DMS153 treated with DMSO at 0.1 percent for 48 hours (cell line): ENCODE results near the gene SLITRK3.
A peak's percentile ranks its signal among the peaks of the same experiment; 100 is the strongest.

Experiments used
- DNase-seq: peaks from one replicate; lab custom pipeline; 2025; ENCODE audit not compliant: unreplicated experiment; lab: John Stamatoyannopoulos, UW

The SLITRK3 gene, protein sequence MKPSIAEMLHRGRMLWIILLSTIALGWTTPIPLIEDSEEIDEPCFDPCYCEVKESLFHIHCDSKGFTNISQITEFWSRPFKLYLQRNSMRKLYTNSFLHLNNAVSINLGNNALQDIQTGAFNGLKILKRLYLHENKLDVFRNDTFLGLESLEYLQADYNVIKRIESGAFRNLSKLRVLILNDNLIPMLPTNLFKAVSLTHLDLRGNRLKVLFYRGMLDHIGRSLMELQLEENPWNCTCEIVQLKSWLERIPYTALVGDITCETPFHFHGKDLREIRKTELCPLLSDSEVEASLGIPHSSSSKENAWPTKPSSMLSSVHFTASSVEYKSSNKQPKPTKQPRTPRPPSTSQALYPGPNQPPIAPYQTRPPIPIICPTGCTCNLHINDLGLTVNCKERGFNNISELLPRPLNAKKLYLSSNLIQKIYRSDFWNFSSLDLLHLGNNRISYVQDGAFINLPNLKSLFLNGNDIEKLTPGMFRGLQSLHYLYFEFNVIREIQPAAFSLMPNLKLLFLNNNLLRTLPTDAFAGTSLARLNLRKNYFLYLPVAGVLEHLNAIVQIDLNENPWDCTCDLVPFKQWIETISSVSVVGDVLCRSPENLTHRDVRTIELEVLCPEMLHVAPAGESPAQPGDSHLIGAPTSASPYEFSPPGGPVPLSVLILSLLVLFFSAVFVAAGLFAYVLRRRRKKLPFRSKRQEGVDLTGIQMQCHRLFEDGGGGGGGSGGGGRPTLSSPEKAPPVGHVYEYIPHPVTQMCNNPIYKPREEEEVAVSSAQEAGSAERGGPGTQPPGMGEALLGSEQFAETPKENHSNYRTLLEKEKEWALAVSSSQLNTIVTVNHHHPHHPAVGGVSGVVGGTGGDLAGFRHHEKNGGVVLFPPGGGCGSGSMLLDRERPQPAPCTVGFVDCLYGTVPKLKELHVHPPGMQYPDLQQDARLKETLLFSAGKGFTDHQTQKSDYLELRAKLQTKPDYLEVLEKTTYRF

DNA sequence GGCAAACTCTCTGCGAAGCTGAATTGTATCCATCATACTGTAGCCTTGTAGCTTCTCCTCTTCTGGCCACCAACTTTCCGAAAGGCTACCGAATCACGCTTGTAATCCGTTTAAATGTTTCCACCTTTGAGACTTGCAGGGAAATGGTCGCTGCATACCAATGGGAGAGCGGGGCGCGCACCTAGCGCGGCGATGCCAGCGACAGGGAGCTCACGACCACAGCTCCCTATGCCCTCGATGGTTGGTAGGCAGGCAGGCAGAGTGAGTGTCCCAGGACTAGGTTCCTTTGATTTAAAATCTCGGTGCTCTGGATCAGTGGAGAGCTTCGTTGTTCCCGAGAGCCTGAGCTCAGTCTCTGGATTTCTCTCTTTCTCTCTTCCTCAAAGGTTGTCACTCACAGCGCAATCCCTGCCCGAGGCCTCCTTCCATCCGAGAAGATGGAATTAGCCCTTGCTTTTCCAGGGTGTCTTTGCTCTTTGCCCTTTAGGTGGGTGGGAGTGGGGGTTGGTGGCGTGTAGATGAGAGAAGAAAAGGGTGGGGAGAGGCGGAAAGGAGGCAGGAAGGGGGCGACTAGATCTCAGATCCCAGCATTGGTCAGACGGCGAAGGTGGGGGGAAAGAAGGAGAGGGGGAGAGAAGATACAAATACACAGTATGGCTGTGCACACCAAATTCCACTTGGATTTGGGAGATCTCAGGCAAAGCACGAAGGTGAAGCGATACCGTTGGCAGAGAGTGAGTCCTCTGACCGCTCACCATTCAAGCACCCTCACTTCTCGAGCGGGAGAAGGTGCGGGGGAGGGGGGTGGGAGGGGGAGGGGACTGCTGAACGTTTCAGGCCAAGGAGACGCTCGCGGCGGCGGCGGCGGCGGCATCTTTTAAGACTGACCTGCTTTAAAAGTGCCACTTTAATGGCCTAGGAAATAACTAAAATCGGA, at the start of gene SLITRK3:
TSS of gene SLITRK3 (minus strand) at position 745 of the 937 bp plus-strand sequence. CDS start 5,554 bp downstream, outside the sequence.
- DNase-seq: no peak

DNA sequence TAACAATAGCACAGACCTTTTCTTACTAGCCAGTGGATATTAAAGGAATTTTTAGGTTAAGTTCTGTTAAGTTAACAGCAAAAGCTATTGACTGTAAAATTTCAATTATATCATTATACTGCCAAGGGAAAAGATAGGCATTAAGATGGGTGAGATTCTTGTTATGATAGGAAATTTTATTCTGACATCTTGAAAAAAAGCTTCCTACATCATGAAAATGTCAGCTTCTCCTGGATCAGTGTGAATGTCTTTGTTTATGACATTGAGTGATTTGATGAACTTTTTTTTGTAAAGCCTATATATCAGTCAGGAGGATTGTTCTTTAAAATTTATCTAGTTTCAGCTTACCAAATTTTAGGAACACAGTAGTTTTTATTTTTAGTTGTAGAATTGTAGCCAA, 47.4 kb upstream of the SLITRK3 start:
- no peak for DNase-seq

- no peak for DNase-seq
Observed at GRCh38 chr3:165233501-165234195, 37.5 kb upstream of the SLITRK3 start.

DNA sequence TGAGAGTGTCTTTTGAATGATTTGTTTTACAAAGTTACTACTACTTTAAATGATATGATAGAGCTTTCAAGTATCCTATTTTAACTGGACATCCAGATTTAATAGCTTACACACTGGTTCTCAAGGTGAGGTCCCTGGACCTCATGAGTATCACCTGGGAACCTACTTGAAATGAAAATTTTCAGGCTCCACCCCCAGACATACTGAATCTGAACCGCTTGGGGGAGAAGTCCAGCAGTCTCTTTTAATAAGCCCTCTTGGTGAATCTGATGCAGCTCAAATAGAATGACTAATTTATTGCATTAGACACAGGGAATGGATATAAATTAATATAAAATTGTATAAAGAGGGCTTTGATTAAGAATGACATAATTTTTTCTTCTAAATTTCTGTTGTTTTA, 29.4 kb upstream of the SLITRK3 start:
- no peak for DNase-seq

DNA sequence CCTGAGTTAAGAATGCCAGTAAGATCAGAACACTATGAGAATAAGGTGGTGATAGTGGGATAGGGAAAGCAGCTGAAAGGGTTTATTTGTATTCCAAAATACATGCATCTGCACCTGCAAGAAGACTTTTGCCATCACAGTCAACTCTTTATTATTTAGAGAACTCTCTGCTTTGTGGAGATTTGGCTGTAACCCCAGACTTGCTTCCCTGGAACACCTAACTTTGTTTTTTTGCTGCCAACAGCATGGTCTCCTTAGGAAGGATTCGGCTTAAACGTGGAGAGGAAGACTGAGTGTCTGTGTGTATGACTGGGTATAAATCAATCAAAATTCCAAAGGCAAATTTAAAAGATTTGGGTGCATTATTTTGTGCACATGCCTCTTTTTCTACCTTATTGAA, 21.6 kb upstream of the SLITRK3 start:
- DNase-seq: no peak

DNA sequence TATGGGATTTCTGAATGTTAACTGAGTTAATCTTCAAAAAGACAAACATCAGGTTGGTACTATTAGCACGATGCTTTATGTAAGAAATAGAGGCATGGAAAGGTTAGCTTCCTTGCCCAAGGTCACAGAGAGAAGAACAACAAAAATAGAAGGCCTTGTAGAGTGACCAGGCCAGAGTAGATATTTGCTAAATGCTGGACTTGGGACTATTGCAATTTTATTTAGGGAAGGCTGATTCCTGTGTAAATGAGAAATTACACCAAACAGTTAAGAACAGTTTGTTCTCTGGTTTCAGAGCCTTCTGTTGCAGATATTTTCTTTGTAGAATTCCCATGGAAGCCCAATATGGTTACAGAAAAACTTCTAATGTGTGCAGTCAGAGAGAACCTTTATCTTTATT, 16.4 kb upstream of the SLITRK3 start:
- no peak for DNase-seq

GRCh38 chr3:165211721-165212120, 15.5 kb upstream of the SLITRK3 start:
- no peak for DNase-seq

GRCh38 chr3:165210727-165211126, 14.5 kb upstream of the SLITRK3 start:
- no peak for DNase-seq

- DNase-seq: no peak
Observed at GRCh38 chr3:165210132-165210531, 13.9 kb upstream of the SLITRK3 start.

GRCh38 chr3:165206454-165207266, 10.5 kb upstream of the SLITRK3 start:
- DNase-seq: peak; percentile 62

DNA sequence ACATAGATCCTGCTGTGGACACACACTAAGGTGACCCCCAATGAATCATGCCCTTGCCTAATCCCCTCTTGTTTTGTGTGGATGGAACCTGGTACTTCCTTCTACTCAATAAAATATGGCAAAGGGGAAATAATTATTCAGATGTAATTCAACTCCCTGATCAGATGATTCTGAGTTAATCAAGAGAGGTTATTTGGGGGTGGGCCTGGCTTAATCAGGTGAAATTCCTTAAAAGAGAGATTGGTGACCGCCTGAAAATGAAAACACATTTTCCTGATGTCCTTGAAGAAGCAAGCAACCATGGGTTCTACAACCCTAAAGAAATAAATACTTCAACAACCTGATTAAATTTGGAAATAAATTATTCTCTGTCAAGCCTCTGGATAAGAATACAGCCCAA, 8.3 kb upstream of the SLITRK3 start:
- no peak for DNase-seq

- no peak for DNase-seq
Observed at GRCh38 chr3:165202995-165203394, 6.8 kb upstream of the SLITRK3 start.

DNA sequence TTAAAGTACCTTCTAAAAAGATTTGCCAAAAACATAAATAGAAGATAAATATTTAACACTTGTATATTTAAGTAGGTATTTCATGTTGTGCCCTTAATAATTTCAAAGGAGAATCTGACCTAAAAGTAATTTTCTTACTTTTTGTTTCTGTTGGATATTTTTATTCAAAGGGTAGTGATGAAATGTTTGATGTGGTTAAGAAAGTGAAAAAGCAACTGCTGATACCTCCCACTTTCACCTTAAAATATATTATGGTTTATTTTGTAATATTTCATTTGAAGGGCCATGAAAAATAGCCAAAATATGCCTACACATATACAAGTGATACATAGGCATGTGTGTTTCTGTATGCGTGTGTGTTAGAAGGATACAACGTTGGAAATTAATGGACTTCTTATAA, 5.8 kb upstream of the SLITRK3 start:
- DNase-seq: no peak

- DNase-seq: no peak
Observed at GRCh38 chr3:165197481-165197800, 1.3 kb upstream of the SLITRK3 start.

DNA sequence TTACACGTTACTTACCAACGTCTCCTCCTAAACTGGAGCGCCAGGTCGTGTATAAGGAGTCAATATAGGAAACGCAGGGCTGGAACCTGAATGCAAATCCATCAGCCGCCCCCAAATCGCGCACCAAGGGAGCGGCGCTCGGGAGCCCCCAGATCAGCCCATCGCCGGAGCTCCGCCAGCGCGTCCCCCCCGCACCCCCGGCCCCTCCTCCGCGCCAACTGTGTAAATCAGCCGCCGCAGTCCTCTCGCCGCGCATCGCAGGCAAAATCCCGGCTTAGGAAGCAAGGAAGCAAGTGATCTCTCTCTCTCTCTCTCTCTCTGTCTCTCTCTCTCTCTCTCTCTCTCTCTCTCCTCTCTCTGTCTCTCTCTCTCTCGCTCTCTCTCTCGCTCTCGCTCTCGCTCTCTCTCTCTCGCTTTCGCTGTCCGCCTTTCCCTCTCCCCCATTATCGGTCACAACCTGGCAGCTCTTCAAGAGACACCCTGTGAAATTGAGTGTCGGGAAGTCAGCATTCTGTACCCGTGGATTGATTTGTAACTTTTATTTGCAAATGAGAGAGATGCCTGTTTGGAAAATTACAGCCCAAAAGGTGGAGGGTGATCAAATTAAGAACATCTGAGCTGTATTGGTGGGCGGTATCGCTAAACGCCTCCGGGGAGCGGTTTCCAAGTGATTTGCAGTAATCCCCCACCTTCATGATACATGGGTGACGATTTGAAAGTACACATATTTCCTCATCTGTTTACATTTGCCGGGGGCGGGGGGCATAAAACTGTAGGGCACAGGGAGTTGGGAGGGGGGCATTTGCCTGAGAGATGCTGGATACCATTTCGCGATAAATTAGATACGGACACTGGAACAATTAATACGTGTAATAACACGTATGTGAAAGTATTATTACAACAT, 645 bp upstream of the SLITRK3 start:
- DNase-seq: no peak

DNA sequence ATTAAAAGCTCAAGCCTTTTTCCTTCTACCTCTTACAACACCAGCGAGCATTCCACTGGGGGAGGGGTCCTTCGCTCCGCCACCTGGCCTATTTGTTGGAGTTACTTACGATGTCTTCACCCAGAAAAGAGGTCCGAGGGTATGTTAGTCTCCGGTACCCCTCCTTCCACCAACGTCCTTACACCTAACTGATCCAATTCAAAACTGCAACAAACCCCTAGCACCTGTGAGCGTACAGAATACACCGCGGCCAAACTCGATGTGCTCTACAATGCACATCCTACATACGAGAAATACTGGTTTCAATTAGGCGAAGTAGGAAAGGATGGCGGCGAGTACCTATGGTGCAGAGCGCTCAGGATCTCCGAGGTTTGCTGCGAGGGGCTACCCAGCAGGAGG, 944 bp downstream of the SLITRK3 start:
- DNase-seq: no peak

- DNase-seq: no peak
Observed at GRCh38 chr3:165194511-165195240, 1.5 kb downstream of the SLITRK3 start.
